HG02571 (cell line): ENCODE results near the gene DBN1.
A peak's percentile ranks its signal among the peaks of the same experiment; 100 is the strongest.

ENCODE experiments used
- ATAC-seq: cut with Tn5 transposase; IDR thresholded peaks from one replicate; pipeline ENCODE4 v1.9.1; 2021; ENCODE audit warnings: mild to moderate bottlenecking, moderate library complexity; ENCODE audit not compliant: unreplicated experiment

DBN1 gene

GRCh38 chr5:177473443-177474001 is at the start of gene DBN1:
TSS of gene DBN1 (minus strand) at chr5:177473634. CDS start at chr5:177473521, 113 bp downstream.
- no peak for ATAC-seq

- ATAC-seq: no peak
These were observed 47.6 kb upstream of the DBN1 start for GRCh38 chr5:177520916-177521513.

- no peak for ATAC-seq
These were observed 46.8 kb upstream of the DBN1 start for GRCh38 chr5:177520271-177520670.

- no peak for ATAC-seq
These were observed 46.2 kb upstream of the DBN1 start for GRCh38 chr5:177519463-177520235.

DNA sequence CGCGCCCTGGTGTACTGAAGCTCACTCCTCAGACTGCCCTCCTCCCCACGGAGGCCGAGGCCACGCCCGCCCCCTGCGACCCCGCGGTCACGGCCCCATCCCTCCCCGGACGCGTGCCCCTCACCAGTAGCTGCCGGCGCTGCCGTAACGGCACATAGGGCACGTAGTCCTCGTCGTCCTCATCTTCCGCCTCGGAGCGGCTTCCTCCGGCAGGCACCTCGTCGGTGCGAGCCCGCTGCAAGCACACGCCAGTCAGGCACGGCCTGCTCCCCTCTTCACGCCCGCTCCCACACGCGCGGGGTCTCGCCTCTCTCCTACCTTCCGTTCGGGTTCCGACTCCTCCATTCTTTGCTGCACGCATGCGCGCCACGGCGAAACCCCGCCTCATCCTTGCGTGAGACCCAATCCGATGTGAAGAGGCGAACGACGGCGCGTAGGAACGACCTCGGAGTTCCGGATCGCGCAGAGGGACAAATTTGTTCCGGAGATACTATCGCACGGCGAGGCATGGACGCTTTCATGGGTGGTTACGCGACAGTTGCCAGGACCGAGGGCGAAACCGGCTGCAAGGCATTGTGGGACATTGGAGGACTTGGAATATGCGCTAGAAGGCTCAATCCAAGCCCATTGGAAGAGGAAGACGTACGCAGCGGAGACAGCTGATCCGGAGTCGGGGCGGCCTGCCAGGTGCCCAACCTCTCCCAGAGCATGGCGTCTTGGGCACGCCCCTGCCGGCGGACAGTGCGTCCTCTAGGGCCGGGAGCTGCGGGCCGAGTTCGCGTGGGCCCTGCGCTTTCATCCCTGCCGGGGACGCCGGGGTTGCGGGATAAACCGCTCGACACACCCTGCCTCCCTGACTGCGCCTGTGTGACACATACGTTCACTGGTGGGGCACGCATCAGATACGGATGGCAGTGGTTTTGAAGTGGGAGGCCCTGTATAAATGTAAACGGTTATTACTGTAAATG is 43.5 kb upstream of the DBN1 start, which contains the start of gene DDX41:
TSS of gene DDX41 (minus strand) at position 361 of the 968 bp plus-strand sequence. CDS start at position 345, 16 bp downstream.
- peak; percentile 75 for ATAC-seq

DNA sequence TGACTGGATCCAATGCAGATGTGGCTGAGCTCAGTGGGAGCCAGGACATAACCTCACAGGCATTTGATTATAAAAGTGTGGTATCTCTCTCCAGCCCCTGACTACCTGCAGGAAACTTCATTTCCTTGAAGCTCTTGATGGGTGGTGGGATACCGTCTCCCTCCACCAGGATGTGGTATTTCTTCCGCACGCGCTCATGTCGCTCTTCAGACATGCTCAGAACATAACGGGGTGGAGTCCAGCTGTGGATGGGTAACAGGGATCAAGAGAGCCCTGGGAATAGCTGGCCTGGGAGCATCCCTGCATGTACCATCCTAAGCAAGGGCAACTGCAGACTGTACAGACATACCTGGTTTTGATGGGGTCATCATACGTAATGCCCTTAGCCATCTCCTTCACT is 42.1 kb upstream of the DBN1 start:
- ATAC-seq: no peak

- ATAC-seq: no peak
These were observed 41.1 kb upstream of the DBN1 start for GRCh38 chr5:177514541-177514940.

GRCh38 chr5:177513500-177513899 is 40.1 kb upstream of the DBN1 start:
- ATAC-seq: no peak

DNA sequence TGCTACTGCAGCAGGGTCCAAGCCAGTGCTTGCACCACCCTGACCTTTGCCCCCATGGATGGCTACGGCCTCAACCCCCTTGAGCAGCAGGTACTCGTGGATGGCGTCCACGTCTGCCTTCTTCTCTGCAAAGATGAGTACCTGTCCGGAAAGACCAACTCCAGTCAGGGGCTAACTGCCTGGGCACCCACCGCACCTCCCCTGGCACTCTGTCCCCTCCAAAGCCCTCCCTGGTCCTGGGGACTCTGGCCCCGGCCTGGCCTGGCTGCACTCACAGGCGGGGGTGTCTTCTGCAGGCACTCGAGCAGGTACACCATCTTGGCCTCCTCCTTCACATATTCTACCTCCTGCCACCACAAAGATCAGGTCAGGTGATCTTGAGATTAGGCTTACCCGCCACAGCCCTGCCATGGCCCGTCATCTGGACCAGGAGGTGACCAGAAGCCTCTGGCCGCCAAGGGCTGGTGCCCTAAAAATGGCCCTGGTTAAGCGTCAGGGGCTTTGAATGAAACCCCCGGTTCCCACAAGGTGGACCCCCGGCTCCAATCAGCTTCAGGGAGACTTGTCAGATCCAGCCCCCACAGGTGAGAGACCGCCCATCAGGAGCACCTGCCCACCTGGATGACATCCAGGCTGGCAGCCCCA is 39.4 kb upstream of the DBN1 start:
- ATAC-seq: no peak

DNA sequence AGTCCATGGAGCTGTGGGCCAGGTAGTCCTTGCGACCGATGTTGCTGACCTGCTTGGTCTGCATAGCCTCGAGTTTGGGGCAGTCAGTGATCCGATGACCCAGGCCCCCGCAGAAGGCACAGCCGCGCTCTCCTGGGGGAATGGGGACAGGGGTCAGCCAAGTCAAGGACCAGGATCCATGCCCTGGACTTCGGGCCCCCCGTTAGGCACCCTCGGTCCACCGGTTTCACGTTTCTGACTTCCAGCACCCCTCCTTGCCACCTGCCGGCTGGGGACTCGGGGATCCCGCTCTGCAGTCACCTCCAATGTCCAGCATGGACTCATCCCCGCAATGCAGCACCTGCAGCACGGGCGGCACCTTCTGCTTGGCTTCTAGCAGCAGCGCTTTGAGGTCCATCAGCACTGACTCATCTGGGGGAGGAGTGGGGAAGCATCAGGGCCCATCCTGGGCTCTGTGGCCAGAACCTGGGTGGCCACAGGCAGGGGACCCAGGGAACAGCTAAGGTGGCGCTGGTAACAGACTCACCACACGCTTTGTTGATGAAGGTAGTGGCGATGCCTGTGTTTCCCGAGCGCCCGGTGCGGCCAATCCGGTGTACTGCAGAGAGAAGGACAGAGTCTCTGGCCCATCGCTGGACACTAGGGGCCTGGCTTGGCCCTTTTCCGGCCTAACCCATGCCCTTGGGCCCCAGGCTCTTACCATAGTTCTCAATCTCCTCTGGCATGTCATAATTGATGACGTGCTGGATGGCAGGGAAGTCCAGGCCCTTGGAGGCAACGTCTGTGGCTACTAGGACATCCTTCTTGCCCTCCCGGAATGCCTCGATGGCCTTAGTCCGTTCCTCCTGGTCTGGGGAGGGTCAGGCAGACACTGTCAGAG is 38.6 kb upstream of the DBN1 start:
- ATAC-seq: no peak

- ATAC-seq: no peak
These were observed 37.7 kb upstream of the DBN1 start for GRCh38 chr5:177511181-177511580.

DNA sequence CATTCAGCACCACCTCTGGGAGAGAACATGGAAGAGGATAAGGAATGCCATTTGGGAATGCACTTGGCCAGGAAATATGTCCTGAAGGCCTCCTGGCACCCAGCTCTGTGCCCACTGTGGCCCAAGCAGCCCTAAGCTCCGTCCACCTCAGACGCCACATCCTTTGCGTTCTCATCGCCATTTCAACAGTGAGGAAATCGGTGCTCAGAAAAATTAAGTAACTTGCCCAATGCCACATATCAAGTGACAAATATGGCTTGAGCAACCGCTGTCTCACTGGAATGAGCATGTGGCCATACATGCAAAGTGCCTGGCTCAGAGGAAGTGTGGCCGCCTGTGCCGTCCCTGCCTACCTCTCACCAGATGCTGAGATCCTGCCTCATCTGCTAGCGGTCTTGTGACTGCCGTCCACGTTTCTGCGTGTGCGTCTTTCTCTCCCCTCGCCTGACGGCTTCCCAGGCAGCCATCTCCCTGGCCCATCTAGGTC is 37.2 kb upstream of the DBN1 start:
- ATAC-seq: peak; percentile 43

- ATAC-seq: peak; percentile 30
These were observed 36.6 kb upstream of the DBN1 start for GRCh38 chr5:177509991-177510566.

DNA sequence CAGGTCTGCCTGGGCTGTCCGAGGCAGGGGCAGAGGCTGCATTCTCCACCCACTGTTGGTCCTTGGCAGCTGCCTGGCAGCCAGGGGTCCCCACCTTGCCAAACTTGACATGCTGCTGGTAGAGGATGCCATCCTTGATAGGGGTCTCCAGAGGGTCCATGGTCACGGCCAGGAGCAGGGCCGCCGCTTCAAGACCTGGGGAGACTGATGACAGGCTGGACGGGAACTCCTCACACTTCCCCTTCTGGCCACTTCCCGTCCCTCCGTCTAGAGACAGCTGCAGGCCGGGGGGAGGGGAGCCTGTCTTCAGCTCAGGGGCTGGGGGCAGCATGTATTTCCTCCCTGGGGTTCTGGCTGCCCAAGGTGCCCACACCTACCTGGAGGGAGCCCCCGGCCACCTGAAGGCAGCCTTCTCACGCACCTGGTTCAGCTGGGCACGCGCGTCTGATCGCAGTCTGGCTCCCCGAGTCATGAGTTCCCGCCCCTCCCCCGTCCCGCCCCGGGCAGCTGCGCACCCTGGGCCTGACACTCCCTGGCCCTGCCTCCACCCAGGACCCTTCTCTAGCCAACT is 36.0 kb upstream of the DBN1 start, which contains the start of gene DOK3:
TSS of gene DOK3 (minus strand) at position 446 of the 571 bp plus-strand sequence. CDS start at position 160, 286 bp downstream.
- peak; percentile 32 for ATAC-seq

DNA sequence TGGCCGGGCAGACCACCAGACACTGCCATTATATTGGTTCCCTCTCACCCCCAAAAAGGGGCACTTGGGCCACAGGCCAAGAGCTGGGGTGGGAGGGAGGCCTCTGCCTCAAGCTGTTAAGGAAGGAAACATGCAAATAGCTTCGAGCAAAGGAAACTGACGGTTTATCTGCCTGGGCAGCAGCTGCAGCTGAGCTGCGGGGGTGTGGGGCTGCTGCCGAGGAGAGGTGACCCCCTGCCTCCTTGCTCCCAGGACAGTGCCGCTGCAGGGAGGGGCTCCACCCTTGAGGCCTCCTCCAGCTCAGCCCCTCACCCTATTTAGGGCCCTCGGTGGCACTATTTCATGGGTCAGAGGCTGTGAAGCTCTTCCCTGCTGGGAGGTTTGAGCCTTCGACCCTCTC is 35.4 kb upstream of the DBN1 start:
- peak; percentile 28 for ATAC-seq

- ATAC-seq: no peak
These were observed 34.8 kb upstream of the DBN1 start for GRCh38 chr5:177508221-177508611.

DNA sequence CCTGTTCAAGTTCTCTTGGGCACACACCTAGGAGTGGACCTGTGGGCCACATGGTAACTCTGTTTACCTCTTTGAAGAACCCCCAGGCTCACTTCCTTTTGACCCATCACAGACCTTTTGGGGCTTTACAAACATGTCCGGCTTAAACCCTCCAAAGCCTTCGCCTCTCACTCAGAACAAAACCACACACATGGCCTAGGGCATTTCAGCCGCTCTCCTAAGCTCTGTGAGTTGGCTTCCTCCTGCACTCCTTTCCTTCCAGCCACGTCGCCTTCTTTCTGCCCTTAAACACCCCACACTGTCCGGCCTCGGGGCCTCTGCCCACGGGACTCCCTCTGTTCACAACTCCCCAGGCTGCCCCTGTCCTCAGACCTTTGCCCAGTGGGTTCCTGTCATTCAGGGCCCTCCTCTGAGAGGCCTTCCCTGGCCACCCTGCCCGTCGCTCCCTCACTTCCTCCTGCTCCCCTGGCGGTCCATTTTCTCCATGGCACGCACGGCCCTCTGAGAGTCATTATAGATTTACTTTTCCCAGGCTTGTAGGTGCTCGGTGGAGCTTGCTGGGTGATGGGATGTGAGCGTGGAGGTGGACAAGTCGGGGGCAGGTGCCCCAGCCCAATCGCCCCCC is 34.3 kb upstream of the DBN1 start:
- ATAC-seq: no peak

DNA sequence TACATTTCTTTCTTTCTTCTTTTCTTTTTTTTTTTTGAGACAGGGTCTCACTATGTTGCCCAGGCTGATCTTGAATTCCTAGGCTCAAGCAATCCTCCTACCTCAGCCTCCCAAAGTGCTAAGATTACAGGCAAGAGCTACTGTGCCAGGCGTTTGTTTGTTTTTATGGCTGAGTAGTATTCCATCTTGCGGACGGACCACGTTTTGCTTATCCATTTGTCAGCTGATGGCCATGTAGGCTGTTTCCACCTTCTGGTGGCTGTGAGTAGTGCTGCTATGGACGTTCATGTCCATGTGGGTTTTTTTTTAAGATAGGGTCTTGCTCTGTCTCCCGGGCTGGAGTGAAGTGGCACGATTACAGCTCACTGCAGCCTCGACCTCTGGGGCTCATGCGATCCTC is 33.7 kb upstream of the DBN1 start:
- ATAC-seq: no peak
